ENCODE data around the gene TMEFF2. TPM values are rescaled to one million over a fixed set of nuclear protein-coding genes. Genes with fewer than 3 reads are reported as not detected.

TMEFF2 gene
- total and polyA plus RNA-seq, 12 donors, result 0.16 to 2.7 (median 0.58) TPM; not detected in 2

DNA sequence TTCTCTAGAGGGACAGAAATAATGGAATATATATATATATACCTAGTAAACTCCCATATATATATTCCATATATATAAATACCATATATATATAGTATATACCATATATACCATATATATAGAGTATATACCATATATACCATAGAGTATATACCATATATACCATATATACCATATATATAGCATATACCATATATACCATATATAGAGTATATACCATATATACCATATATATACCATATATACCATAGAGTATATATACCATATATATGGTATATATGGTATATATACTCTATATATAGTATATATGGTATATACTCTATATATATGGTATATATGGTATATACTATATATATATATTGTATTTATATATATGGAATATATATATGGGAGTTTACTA, 285.9 kb downstream of the TMEFF2 start:
- Histone ChIP-seq H3K36me3 (replicated peaks in 1 of 2) (no peaks in the 10 kb centered on the region), H3K9me3 (replicated peaks in 1 of 3) (no peaks in the 10 kb centered on the region), H3K4me1 (replicated peaks in 1 of 2) (no peaks in the 10 kb centered on the region), H3K27me3 (no peaks in the 10 kb centered on the region), H3K27ac (no peak overlapping the region), H3K4me3 (no peak overlapping the region)
- TF ChIP-seq POLR2A (IDR thresholded peaks at IDR 0.05) (no peak), CTCF (IDR thresholded peaks at IDR 0.05) (no peak)
- DNase-seq, result no peak
- intact Hi-C loops (cut with DNase I), result no loop called here

DNA sequence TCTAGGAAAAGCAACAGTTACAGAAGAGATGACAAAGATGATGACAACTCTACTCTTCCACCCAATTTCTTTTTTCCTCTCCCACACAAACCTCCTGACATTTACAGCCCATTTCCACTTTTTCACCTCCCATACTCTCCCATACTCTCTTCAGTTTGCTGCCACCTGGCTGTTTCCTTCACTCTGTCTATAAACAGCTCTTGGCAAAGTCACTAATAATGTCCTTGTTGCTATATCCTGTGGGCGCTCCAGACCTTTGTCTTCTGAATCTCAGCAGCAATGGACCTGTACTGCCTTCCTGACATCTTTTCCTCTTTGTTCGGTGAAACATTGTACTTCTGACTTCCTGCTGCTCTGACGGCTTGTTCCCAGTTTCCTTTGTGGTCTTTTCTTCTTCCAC, 287.2 kb downstream of the TMEFF2 start:
- intact Hi-C loops (cut with DNase I), result no loop called here
- DNase-seq, result peak in 1 of 7 donors; percentile 3
- Histone ChIP-seq H3K4me3 (no peak overlapping the region), H3K4me1 (replicated peaks in 1 of 2) (no peaks in the 10 kb centered on the region), H3K27ac (no peak overlapping the region), H3K9me3 (replicated peaks in 1 of 3) (no peaks in the 10 kb centered on the region), H3K36me3 (replicated peaks in 1 of 2) (no peaks in the 10 kb centered on the region), H3K27me3 (no peaks in the 10 kb centered on the region)
- TF ChIP-seq CTCF (IDR thresholded peaks at IDR 0.05) (no peak), POLR2A (IDR thresholded peaks at IDR 0.05) (no peak)
- 62 to 69% (median 68%) methylated on average over 3 of the region's 3 CpGs for WGBS, 4 donors

DNA sequence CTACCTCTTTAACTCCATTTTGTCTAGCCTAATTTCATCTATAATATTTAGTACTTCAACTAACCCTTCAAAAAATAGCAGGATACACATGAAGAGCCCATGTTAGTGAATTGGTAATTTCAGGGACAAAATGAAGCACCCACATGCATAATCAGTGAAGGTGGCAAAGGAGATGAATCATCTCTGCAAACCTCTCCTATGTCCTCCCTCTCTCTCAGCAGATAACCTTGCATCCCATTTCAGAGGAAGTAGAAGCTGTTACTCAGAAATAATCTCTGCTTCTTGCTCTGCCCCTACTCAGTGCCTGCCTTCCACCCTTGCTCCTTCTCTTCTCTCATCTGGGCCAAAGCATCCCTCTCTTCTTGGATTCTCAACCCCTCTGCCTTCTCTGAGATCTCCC, 287.6 kb downstream of the TMEFF2 start:
- TF ChIP-seq POLR2A (IDR thresholded peaks at IDR 0.05), result no peak
- no peak for TF ChIP-seq CTCF (IDR thresholded peaks at IDR 0.05)
- no peaks in the 10 kb centered on the region for H3K27me3 ChIP-seq
- no peaks in the 10 kb centered on the region for H3K4me1 ChIP-seq (replicated peaks in 1 of 2)
- intact Hi-C loops (cut with DNase I), result no loop called here
- H3K27ac ChIP-seq, result no peak overlapping the region
- no peak for DNase-seq
- H3K4me3 ChIP-seq, result no peak overlapping the region
- no peaks in the 10 kb centered on the region for H3K36me3 ChIP-seq (replicated peaks in 1 of 2)
- no peaks in the 10 kb centered on the region for H3K9me3 ChIP-seq (replicated peaks in 1 of 3)

- TF ChIP-seq POLR2A (IDR thresholded peaks at IDR 0.05) (no peak), CTCF (IDR thresholded peaks at IDR 0.05) (no peak)
- DNase-seq, result no peak
- H3K4me1 ChIP-seq (replicated peaks in 1 of 2), result no peaks in the 10 kb centered on the region
- 79 to 85% (median 82%) methylated on average over 4 of the region's 4 CpGs for WGBS, 4 donors
- intact Hi-C loops (cut with DNase I), result no loop called here
- H3K36me3 ChIP-seq (replicated peaks in 1 of 2), result no peaks in the 10 kb centered on the region
- H3K4me3 ChIP-seq, result no peak overlapping the region
- H3K27ac ChIP-seq, result no peak overlapping the region
- no peaks in the 10 kb centered on the region for H3K9me3 ChIP-seq (replicated peaks in 1 of 3)
- no peaks in the 10 kb centered on the region for H3K27me3 ChIP-seq
These were observed 289.4 kb downstream of the TMEFF2 start for GRCh38 chr2:191905336-191905735.
